ENCODE measurements around the gene MATR3. TPM values are rescaled to one million over a fixed set of nuclear protein-coding genes. Genes with fewer than 3 reads are reported as not detected.
A peak's percentile ranks its signal among the peaks of the same experiment; 100 is the strongest.

Gene MATR3
- total and polyA plus RNA-seq, 10 of the 15 experiments (the other 5 are each of a cell fraction or from before 2014, with no cell fraction given) = 134 to 401 (median 221) TPM

GRCh38 chr5:139251281-139251687 is 42.3 kb upstream of the MATR3 start (continued):
- TF ChIP-seq, protein P1, sequence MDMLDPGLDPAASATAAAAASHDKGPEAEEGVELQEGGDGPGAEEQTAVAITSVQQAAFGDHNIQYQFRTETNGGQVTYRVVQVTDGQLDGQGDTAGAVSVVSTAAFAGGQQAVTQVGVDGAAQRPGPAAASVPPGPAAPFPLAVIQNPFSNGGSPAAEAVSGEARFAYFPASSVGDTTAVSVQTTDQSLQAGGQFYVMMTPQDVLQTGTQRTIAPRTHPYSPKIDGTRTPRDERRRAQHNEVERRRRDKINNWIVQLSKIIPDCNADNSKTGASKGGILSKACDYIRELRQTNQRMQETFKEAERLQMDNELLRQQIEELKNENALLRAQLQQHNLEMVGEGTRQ (IDR thresholded peaks at IDR 0.05; ENCODE audit: borderline replicate concordance, low read depth, low read length) = no peak
- TF ChIP-seq, protein P2, sequence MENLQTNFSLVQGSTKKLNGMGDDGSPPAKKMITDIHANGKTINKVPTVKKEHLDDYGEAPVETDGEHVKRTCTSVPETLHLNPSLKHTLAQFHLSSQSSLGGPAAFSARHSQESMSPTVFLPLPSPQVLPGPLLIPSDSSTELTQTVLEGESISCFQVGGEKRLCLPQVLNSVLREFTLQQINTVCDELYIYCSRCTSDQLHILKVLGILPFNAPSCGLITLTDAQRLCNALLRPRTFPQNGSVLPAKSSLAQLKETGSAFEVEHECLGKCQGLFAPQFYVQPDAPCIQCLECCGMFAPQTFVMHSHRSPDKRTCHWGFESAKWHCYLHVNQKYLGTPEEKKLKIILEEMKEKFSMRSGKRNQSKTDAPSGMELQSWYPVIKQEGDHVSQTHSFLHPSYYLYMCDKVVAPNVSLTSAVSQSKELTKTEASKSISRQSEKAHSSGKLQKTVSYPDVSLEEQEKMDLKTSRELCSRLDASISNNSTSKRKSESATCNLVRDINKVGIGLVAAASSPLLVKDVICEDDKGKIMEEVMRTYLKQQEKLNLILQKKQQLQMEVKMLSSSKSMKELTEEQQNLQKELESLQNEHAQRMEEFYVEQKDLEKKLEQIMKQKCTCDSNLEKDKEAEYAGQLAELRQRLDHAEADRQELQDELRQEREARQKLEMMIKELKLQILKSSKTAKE (IDR thresholded peaks at IDR 0.05; ENCODE audit: low read depth, poor library complexity, severe bottlenecking) = no peak
- TF ChIP-seq RELA (IDR thresholded peaks at IDR 0.05; ENCODE audit: borderline replicate concordance, partially characterized antibody) = no peak
- TF ChIP-seq SP1 (IDR thresholded peaks at IDR 0.05; ENCODE audit: low read depth, low read length) = no peak
- no peak for TF ChIP-seq ZNF687 (IDR thresholded peaks at IDR 0.05)
- TF ChIP-seq YBX1 (IDR thresholded peaks at IDR 0.05) = no peak
- TF ChIP-seq BMI1 (IDR thresholded peaks at IDR 0.05; ENCODE audit: borderline replicate concordance) = no peak
- TF ChIP-seq SIX5 (IDR thresholded peaks at IDR 0.05; ENCODE audit: low read depth, low read length, severe bottlenecking) = no peak
- TF ChIP-seq, protein P3, sequence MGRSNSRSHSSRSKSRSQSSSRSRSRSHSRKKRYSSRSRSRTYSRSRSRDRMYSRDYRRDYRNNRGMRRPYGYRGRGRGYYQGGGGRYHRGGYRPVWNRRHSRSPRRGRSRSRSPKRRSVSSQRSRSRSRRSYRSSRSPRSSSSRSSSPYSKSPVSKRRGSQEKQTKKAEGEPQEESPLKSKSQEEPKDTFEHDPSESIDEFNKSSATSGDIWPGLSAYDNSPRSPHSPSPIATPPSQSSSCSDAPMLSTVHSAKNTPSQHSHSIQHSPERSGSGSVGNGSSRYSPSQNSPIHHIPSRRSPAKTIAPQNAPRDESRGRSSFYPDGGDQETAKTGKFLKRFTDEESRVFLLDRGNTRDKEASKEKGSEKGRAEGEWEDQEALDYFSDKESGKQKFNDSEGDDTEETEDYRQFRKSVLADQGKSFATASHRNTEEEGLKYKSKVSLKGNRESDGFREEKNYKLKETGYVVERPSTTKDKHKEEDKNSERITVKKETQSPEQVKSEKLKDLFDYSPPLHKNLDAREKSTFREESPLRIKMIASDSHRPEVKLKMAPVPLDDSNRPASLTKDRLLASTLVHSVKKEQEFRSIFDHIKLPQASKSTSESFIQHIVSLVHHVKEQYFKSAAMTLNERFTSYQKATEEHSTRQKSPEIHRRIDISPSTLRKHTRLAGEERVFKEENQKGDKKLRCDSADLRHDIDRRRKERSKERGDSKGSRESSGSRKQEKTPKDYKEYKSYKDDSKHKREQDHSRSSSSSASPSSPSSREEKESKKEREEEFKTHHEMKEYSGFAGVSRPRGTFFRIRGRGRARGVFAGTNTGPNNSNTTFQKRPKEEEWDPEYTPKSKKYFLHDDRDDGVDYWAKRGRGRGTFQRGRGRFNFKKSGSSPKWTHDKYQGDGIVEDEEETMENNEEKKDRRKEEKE (IDR thresholded peaks at IDR 0.05) = no peak
- no peak for TF ChIP-seq ZBTB40 (IDR thresholded peaks at IDR 0.05; ENCODE audit: borderline replicate concordance)
- TF ChIP-seq MYC (IDR thresholded peaks at IDR 0.05; ENCODE audit: insufficient read depth, insufficient read length, insufficient replicate concordance, low read length, severe bottlenecking) = no peak
- TF ChIP-seq IRF4 (IDR thresholded peaks at IDR 0.05; ENCODE audit: low read depth, low read length) = 0 out of 2 replicates have a peak, but pooled peaks have one; percentile 10
- TF ChIP-seq DPF2 (IDR thresholded peaks at IDR 0.05) = no peak
- TF ChIP-seq IKZF2 (IDR thresholded peaks at IDR 0.05) = no peak
- no peak for TF ChIP-seq ZNF622 (IDR thresholded peaks at IDR 0.05)
- TF ChIP-seq FOS (IDR thresholded peaks at IDR 0.05; ENCODE audit: borderline replicate concordance, extremely low read depth, insufficient read length) = no peak
